ENCODE data around the gene OR7A10.
"Not testable (repeated sequence)": the region's sequence is repeated elsewhere in the genome, so short reads cannot be mapped to it uniquely, and the experiment has no call there.

OR7A10 gene

DNA sequence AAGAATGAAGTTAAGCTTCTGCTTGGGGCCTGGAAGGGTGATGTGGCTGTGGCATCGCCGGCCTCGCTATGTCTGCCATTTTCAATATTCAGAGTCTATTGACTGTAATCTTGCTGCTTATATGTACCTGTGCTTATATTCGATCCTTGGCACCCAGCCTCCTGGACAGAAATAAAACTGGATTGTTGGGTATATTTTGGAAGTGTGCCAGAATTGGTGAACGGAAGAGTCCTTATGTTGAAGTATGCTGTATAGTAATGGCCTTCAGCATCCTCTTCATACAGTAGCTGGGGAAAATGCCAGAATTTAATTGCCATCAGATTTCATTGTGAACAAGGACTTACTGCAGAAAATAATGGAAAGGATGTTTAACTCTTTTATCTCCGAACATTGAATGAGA is 56.5 kb downstream of the OR7A10 start:
- DNase-seq, result not testable (repeated sequence)
